HG03103 (cell line): Measurements from ENCODE around the gene MPI.
"Not testable (repeated sequence)": the region's sequence is repeated elsewhere in the genome, so short reads cannot be mapped to it uniquely, and the experiment has no call there.

Source experiments
- ATAC-seq: cut with Tn5 transposase; IDR thresholded peaks from one replicate; pipeline ENCODE4 v1.9.1; 2021; ENCODE audit warnings: low read depth; ENCODE audit not compliant: unreplicated experiment

MPI gene

GRCh38 chr15:74889390-74889882 is 406 bp upstream of the MPI start:
- ATAC-seq: no peak

- no peak for ATAC-seq
These were observed 771 bp downstream of the MPI start for GRCh38 chr15:74890665-74890960.

- no peak for ATAC-seq
These were observed 1.6 kb downstream of the MPI start for GRCh38 chr15:74891469-74891868.

- no peak for ATAC-seq
These were observed 2.5 kb downstream of the MPI start for GRCh38 chr15:74892313-74892712.

- no peak for ATAC-seq
These were observed 3.1 kb downstream of the MPI start for GRCh38 chr15:74892931-74893330.

GRCh38 chr15:74893627-74894026 is 3.8 kb downstream of the MPI start:
- ATAC-seq: no peak

- ATAC-seq: not testable (repeated sequence)
These were observed 4.5 kb downstream of the MPI start for GRCh38 chr15:74894383-74894782.

- no peak for ATAC-seq
These were observed 6.0 kb downstream of the MPI start for GRCh38 chr15:74895830-74896229.

- no peak for ATAC-seq
These were observed 6.5 kb downstream of the MPI start for GRCh38 chr15:74896316-74896715.

- ATAC-seq: no peak
These were observed 7.5 kb downstream of the MPI start for GRCh38 chr15:74897300-74897701.

GRCh38 chr15:74901612-74902063 is 11.8 kb downstream of the MPI start:
- ATAC-seq: no peak

- no peak for ATAC-seq
These were observed 12.6 kb downstream of the MPI start for GRCh38 chr15:74902295-74903075.

GRCh38 chr15:74903676-74904075 is 13.8 kb downstream of the MPI start:
- ATAC-seq: no peak

- ATAC-seq: no peak
These were observed 14.5 kb downstream of the MPI start for GRCh38 chr15:74904190-74904805.

GRCh38 chr15:74906067-74906449 is 16.2 kb downstream of the MPI start:
- no peak for ATAC-seq

GRCh38 chr15:74906450-74907162 is 16.8 kb downstream of the MPI start, which contains the start of gene FAM219B:
Gene FAM219B, minus strand, starts transcription at chr15:74906851. Its CDS starts 51 bp downstream, at chr15:74906800.
- ATAC-seq: peak; percentile 77

GRCh38 chr15:74907163-74907870 is 17.5 kb downstream of the MPI start:
- ATAC-seq: no peak

- ATAC-seq: no peak
These were observed 18.8 kb downstream of the MPI start for GRCh38 chr15:74908635-74909034.

GRCh38 chr15:74913041-74913440 is 23.2 kb downstream of the MPI start:
- ATAC-seq: no peak

GRCh38 chr15:74913799-74914198 is 24.0 kb downstream of the MPI start:
- not testable (repeated sequence) for ATAC-seq

- no peak for ATAC-seq
These were observed 27.8 kb downstream of the MPI start for GRCh38 chr15:74917676-74918075.
